HepG2 (cell line): ENCODE measurements around the gene RAB40C.

Source experiments
- CBX5 ChIP-seq: sonication (generic); formaldehyde crosslinking; IDR thresholded peaks from 2 replicates; pipeline ENCODE4 v1.4.0; 2020; ENCODE audit warnings: missing genetic modification reagents, borderline replicate concordance
- CTCF ChIP-seq: sonication (generic); formaldehyde crosslinking; IDR thresholded peaks from 2 replicates; pipeline ENCODE4 v1.5.0; 2020; ENCODE audit warnings: mild to moderate bottlenecking, missing genetic modification reagents, moderate library complexity
- MYC ChIP-seq: sonication (generic); formaldehyde crosslinking; IDR thresholded peaks from 2 replicates; pipeline ENCODE4 v1.9.0; 2021; ENCODE audit warnings: missing genetic modification reagents, borderline replicate concordance
- PAXIP1 ChIP-seq: sonication (generic); formaldehyde crosslinking; conservative IDR thresholded peaks from 2 replicates; pipeline ENCODE4 v1.4.0; 2020; ENCODE audit warnings: mild to moderate bottlenecking, missing genetic modification reagents, moderate library complexity
- PBX3 ChIP-seq: sonication (generic); formaldehyde crosslinking; IDR thresholded peaks from 2 replicates; pipeline ENCODE4 v1.8.1; 2023; ENCODE audit warnings: missing genetic modification reagents, inconsistent platforms, borderline replicate concordance
- POLR2AphosphoS5 ChIP-seq: IDR thresholded peaks from 2 replicates; pipeline ENCODE4 v1.6.1; 2012; ENCODE audit warnings: low read depth, low read length
- RAD21 ChIP-seq: fragments of 450-650 bp; formaldehyde crosslinking; IDR thresholded peaks from 2 replicates; pipeline ENCODE4 v1.5.0; 2020; ENCODE audit warnings: mild to moderate bottlenecking
- SMC3 ChIP-seq: IDR thresholded peaks from 2 replicates; pipeline ENCODE4 v1.6.1; 2011; ENCODE audit warnings: low read length, improper control_type of control experiment
- TERF1 ChIP-seq: sonication (generic); formaldehyde crosslinking; IDR thresholded peaks from 2 replicates; pipeline ENCODE4 v1.8.0; 2022; ENCODE audit warnings: mild to moderate bottlenecking, missing genetic modification reagents, moderate library complexity
- ZFP1 ChIP-seq: IDR thresholded peaks from 2 replicates; pipeline ENCODE4 v1.6.1; 2016
- ZNF143 ChIP-seq: sonication (generic); formaldehyde crosslinking; IDR thresholded peaks from 2 replicates; pipeline ENCODE4 v1.4.0; 2020; ENCODE audit warnings: missing genetic modification reagents
- ZNF24 ChIP-seq: fragments of 450-650 bp; IDR thresholded peaks from 2 replicates; pipeline ENCODE4 v1.6.1; 2017; ENCODE audit warnings: antibody characterized with exemption, mild to moderate bottlenecking
- ZNF30 ChIP-seq: sonication (generic); formaldehyde crosslinking; IDR thresholded peaks from 2 replicates; pipeline ENCODE4 v1.5.0; 2020; ENCODE audit warnings: mild to moderate bottlenecking, missing genetic modification reagents

GRCh38 chr16:557463-558297 lies 32.2 kb upstream of the RAB40C start:
- no peak for TF ChIP-seq RAD21 (CRISPR knock-in tag)
- TF ChIP-seq PAXIP1 (CRISPR knock-in tag), result no peak
- TF ChIP-seq PBX3 (CRISPR knock-in tag), result no peak
- TF ChIP-seq ZNF30 (CRISPR knock-in tag), result no peak
- TF ChIP-seq CTCF, result no peak
- no peak for TF ChIP-seq ZNF24
- no peak for TF ChIP-seq POLR2AphosphoS5
- TF ChIP-seq ZFP1 (CRISPR knock-in tag), result no peak
- TF ChIP-seq ZNF143 (CRISPR knock-in tag), result no peak
- TF ChIP-seq TERF1 (CRISPR knock-in tag), result no peak
- TF ChIP-seq CBX5 (CRISPR knock-in tag), result no peak
- TF ChIP-seq SMC3, result no peak
- no peak for TF ChIP-seq MYC (CRISPR knock-in tag)
